Gastroesophageal sphincter (tissue), 3 donors: ENCODE results near the gene POMGNT2.

Experiments
- CTCF ChIP-seq, 4 experiments: fragments of 200-600 bp in 2 of 4; fragments of 450-650 bp in 2 of 4; sonication (generic) in 1 of 4; IDR thresholded peaks; one replicate each; pipeline ENCODE4 v1.5.1; 2017 to 2019; ENCODE audit warnings: antibody characterized with exemption in 4 of 4, mild to moderate bottlenecking in 2 of 4, moderate library complexity in 2 of 4
- POLR2A ChIP-seq, 2 donors: fragments of 450-650 bp; IDR thresholded peaks; one replicate each; pipeline ENCODE4 v1.6.1; 2017; ENCODE audit warnings: antibody characterized with exemption in 2 of 2, mild to moderate bottlenecking in 2 of 2, moderate library complexity in 1 of 2

GRCh38 chr3:43031889-43032545 lies 73.9 kb downstream of the POMGNT2 start:
- TF ChIP-seq CTCF (IDR thresholded peaks at IDR 0.05) (no peak), POLR2A (IDR thresholded peaks at IDR 0.05) (no peak)
